Ascending aorta (tissue), 2 donors: Measurements from ENCODE around the gene CDS1. TPM values are rescaled to one million over a fixed set of nuclear protein-coding genes. Genes with fewer than 3 reads are reported as not detected.

Experiments used
- DNase-seq, 2 donors: peaks; one replicate each; pipeline ENCODE4 v3.0.0-alpha.2; 2019; ENCODE audit warnings: low spot score in 2 of 2
- H3K27ac ChIP-seq, 2 donors: fragments of 200-600 bp; sonication (generic); one replicate each; pipeline ENCODE4 v1.5.1; 2016 to 2017; ENCODE audit warnings: mild to moderate bottlenecking in 1 of 2
- H3K27me3 ChIP-seq: fragments of 200-600 bp; sonication (generic); one replicate; pipeline ENCODE4 v1.5.1; 2017
- H3K36me3 ChIP-seq, 2 donors: fragments of 200-600 bp; sonication (generic); one replicate each; pipeline ENCODE4 v1.5.1; 2016
- H3K4me1 ChIP-seq, 2 donors: fragments of 200-600 bp; sonication (generic); one replicate each; pipeline ENCODE4 v1.5.1; 2016 to 2017; ENCODE audit warnings: mild to moderate bottlenecking in 1 of 2
- H3K4me3 ChIP-seq, 2 donors: fragments of 200-600 bp; sonication (generic); one replicate each; pipeline ENCODE4 v1.5.1; 2016 to 2017; ENCODE audit warnings: mild to moderate bottlenecking in 1 of 2
- H3K9me3 ChIP-seq, 2 donors: fragments of 200-600 bp; sonication (generic); one replicate each; pipeline ENCODE4 v1.5.1; 2016
- intact Hi-C: fragments of 100-400 bp; cut with DNase I; formaldehyde crosslinking; loops from one replicate; pipeline ENCODE4 v1.15.1; 2023
- total RNA-seq: library from RNA; depleted of rRNA; stranded (reverse); fragments of >200 nt; gene quantifications from one replicate; pipeline ENCODE4 v1.1.0, GENCODE V29; 2016
- TF ChIP-seq, protein P1 (sequence below), 3 experiments: fragments of 200-600 bp in 2 of 3; fragments of 450-650 bp in 1 of 3; sonication (generic) in 2 of 3; IDR thresholded peaks; one replicate each; pipeline ENCODE4 v1.5.1; 2016 to 2019; ENCODE audit warnings: antibody characterized with exemption in 3 of 3, mild to moderate bottlenecking in 1 of 3, moderate library complexity in 1 of 3

Gene CDS1
- total RNA-seq, 1 donor from 2014 or later: 0.11 TPM

DNA sequence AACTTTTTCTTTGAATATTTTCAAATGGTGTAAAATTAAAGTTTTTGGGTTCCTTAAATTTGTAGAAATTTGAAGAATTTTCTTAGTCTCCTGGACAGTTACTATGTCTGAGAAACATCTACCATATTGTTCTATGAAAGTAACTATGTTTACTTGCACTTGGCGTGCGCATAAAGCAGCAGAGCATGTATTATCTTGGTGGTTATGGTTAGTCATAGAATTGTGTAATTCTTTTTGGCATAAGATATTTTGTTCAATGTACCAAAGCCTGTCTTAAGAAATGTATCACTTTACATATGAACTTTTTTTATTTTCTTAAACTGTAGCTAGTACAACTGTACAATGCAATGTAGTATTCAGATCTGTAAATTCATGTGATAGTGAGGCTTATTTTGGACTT lies 49.2 kb downstream of the CDS1 start:
- Histone ChIP-seq H3K9me3 (no peaks in the 10 kb centered on the region), H3K4me1 (no peaks in the 10 kb centered on the region), H3K4me3 (no peak overlapping the region), H3K27me3 (no peaks in the 10 kb centered on the region), H3K27ac (no peak overlapping the region), H3K36me3 (no peaks in the 10 kb centered on the region)
- no peak for DNase-seq
- TF ChIP-seq, protein P1, sequence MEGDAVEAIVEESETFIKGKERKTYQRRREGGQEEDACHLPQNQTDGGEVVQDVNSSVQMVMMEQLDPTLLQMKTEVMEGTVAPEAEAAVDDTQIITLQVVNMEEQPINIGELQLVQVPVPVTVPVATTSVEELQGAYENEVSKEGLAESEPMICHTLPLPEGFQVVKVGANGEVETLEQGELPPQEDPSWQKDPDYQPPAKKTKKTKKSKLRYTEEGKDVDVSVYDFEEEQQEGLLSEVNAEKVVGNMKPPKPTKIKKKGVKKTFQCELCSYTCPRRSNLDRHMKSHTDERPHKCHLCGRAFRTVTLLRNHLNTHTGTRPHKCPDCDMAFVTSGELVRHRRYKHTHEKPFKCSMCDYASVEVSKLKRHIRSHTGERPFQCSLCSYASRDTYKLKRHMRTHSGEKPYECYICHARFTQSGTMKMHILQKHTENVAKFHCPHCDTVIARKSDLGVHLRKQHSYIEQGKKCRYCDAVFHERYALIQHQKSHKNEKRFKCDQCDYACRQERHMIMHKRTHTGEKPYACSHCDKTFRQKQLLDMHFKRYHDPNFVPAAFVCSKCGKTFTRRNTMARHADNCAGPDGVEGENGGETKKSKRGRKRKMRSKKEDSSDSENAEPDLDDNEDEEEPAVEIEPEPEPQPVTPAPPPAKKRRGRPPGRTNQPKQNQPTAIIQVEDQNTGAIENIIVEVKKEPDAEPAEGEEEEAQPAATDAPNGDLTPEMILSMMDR (IDR thresholded peaks at IDR 0.05): no peak
- intact Hi-C loops: no loop called here

DNA sequence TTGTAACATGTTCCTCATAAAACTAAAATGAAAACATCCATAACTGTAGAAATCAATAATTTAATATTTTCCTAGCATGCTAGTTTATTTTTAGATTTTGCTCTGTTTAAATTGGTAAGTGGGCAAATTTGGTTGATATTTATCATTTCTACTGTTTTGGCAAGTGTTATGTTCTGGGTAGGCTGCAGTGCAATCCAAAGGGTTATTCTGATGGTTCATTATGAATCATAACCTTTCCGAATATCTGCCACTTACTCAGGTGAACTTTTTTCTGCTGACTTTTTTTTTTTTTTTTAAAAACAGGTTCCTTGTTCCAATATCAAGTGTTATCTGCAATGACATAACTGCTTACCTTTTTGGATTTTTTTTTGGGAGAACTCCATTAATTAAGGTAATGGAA lies 52.0 kb downstream of the CDS1 start:
- Histone ChIP-seq H3K27ac (no peak overlapping the region), H3K27me3 (no peaks in the 10 kb centered on the region), H3K4me3 (no peak overlapping the region), H3K36me3 (no peaks in the 10 kb centered on the region), H3K4me1 (no peaks in the 10 kb centered on the region), H3K9me3 (no peaks in the 10 kb centered on the region)
- intact Hi-C loops: no loop called here
- DNase-seq: no peak
- TF ChIP-seq, protein P1 (IDR thresholded peaks at IDR 0.05): no peak

DNA sequence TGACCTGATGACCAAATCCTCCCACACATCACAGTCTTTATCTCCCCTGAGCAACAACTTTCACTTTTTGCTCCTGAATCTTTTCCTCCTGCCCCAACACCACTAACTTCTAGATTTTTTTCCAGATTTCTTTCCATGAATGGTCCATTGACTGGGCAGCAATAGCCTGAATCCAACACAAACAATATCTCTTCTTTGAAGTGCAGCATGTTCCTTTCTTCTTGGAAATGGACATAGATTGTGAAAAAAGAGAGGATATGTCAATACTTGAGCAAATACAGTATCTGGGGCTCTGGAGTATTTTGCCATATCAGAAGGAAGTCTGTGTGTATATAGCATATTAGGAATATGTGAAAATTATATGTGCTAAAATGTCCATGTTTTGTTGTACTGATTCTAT lies 55.2 kb downstream of the CDS1 start:
- no peak for DNase-seq
- H3K27ac ChIP-seq: no peak overlapping the region
- no peaks in the 10 kb centered on the region for H3K4me1 ChIP-seq
- H3K27me3 ChIP-seq: no peaks in the 10 kb centered on the region
- H3K36me3 ChIP-seq: no peaks in the 10 kb centered on the region
- no peak overlapping the region for H3K4me3 ChIP-seq
- TF ChIP-seq, protein P1 (IDR thresholded peaks at IDR 0.05): no peak
- no peaks in the 10 kb centered on the region for H3K9me3 ChIP-seq
- intact Hi-C loops: no loop called here

DNA sequence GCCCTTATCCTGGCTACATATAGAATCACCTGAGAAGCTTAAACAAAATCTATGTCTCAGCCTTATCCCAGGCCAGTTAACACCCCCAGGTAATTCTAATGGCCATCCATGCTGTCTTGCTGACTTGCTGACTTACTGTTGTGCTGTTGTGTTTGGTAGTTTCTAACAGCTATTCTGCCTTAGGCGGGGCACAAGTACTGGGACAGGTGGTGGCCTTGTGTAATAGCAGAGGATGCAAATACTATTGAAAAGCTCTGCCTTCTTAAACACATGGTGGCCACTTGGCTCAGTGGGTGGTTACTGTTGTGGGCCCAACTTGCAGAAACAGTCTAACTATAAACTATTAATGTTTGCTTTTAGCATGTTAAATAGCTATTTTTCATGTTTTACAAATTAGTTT lies 56.2 kb downstream of the CDS1 start:
- DNase-seq: no peak
- intact Hi-C loops: no loop called here
- TF ChIP-seq, protein P1 (IDR thresholded peaks at IDR 0.05): no peak
- Histone ChIP-seq H3K27me3 (no peaks in the 10 kb centered on the region), H3K4me3 (no peak overlapping the region), H3K36me3 (no peaks in the 10 kb centered on the region), H3K27ac (no peak overlapping the region), H3K4me1 (no peaks in the 10 kb centered on the region), H3K9me3 (no peaks in the 10 kb centered on the region)

DNA sequence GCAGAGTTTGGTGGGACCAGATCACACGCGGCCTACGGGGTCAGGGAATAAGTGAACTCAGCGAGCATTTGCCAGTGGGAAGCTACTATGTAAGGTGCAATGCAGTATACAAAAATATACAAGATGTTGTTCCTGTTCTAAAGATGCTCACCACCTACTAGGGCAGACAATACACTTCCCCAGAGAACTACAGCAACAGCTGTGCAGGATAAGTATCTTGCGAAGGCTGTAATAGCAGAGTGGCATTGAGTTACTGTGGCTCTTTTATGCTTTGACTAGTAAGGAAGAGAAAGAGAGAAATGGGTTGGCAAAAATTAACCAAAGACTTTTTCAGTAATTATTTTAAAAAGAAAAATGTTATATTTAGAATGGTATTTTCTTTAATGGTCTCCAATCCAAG lies 61.2 kb downstream of the CDS1 start:
- Histone ChIP-seq H3K4me1 (no peaks in the 10 kb centered on the region), H3K4me3 (no peak overlapping the region), H3K27me3 (no peaks in the 10 kb centered on the region), H3K9me3 (no peaks in the 10 kb centered on the region), H3K27ac (no peak overlapping the region), H3K36me3 (no peaks in the 10 kb centered on the region)
- intact Hi-C loops: no loop called here
- DNase-seq: no peak
- TF ChIP-seq, protein P1 (IDR thresholded peaks at IDR 0.05): no peak

DNA sequence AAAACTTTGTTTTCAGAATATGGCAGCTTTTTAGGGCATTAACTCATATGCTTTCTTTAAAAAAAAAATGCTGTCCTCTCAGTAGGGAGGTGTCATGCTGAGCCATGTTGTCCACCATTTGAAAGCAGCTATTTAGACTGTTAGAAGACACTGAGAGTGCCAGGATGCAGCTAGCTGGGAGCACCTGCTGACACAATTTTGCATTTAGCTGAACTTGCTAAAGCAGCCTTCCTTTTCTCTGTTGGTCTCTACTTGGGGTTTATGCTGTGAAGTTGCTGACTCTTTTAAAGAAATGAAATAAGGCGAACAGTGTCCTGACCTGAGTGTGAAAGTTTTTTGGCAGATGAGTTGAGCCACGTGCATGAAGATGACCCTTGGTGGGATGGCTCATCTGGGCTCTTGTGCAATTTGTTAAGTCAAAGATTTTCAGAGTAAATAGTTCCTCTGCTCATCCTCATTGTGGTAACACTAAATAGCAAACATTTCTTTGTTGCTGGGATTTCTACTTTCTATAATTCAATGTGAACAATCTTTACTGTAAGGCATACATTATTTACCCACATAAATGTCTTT lies 64.5 kb downstream of the CDS1 start:
- no peaks in the 10 kb centered on the region for H3K27me3 ChIP-seq
- intact Hi-C loops: no loop called here
- H3K36me3 ChIP-seq: no peaks in the 10 kb centered on the region
- TF ChIP-seq, protein P1 (IDR thresholded peaks at IDR 0.05): no peak
- H3K27ac ChIP-seq: no peak overlapping the region
- H3K9me3 ChIP-seq: no peaks in the 10 kb centered on the region
- no peak for DNase-seq
- H3K4me1 ChIP-seq: no peaks in the 10 kb centered on the region
- no peak overlapping the region for H3K4me3 ChIP-seq
